GM23338 (cell line): ENCODE data around the gene LRRC47. TPM values are rescaled to one million over a fixed set of nuclear protein-coding genes. Genes with fewer than 3 reads are reported as not detected.

ENCODE experiments used
- EZH2 ChIP-seq: fragments of 200-600 bp; sonication (generic); IDR thresholded peaks from one replicate; pipeline ENCODE4 v1.8.0; 2017; ENCODE audit warnings: antibody characterized with exemption, mild to moderate bottlenecking, low read depth; ENCODE audit not compliant: unreplicated experiment
- NANOG ChIP-seq: IDR thresholded peaks from 2 replicates; pipeline ENCODE4 v1.6.1; 2016; ENCODE audit warnings: antibody characterized with exemption, borderline replicate concordance
- POLR2AphosphoS5 ChIP-seq: IDR thresholded peaks from 2 replicates; pipeline ENCODE4 v1.6.1; 2016; ENCODE audit warnings: antibody characterized with exemption, low read depth
- ZNF114 ChIP-seq: fragments of 250-450 bp; sonication (Bioruptor Pico); IDR thresholded peaks from 2 replicates; pipeline ENCODE4 v1.5.0; 2020; ENCODE audit warnings: mild to moderate bottlenecking, moderate library complexity
- polyA plus RNA-seq: library from polyadenylated mRNA; unstranded; fragments of >200 nt; fragmentation: Nextera tagmentation; extraction: Ambion mirVana; gene quantifications from 2 replicates; pipeline ENCODE4 v1.2.1, GENCODE V29; 2016
- small RNA-seq: library from RNA; depleted of rRNA; stranded (forward); fragments of <200 nt; gene quantifications from one replicate; pipeline ENCODE3, GENCODE V24; 2014; ENCODE audit warnings: low replicate concordance
- total RNA-seq: library from RNA; depleted of rRNA; stranded (reverse); fragments of >200 nt; shearing (Covaris generic); gene quantifications from 2 replicates; pipeline ENCODE4 v1.2.3, GENCODE V29; 2014; rRNA removed
- TF ChIP-seq, protein P1 (sequence below): fragments of 250-450 bp; sonication (Bioruptor Pico); IDR thresholded peaks from 2 replicates; pipeline ENCODE4 v1.5.0; 2020; ENCODE audit warnings: mild to moderate bottlenecking, moderate library complexity

Gene LRRC47
- total and polyA plus RNA-seq, 2 experiments from 2014 or later = 15.8 to 76.8 TPM

- TF ChIP-seq, protein P1, sequence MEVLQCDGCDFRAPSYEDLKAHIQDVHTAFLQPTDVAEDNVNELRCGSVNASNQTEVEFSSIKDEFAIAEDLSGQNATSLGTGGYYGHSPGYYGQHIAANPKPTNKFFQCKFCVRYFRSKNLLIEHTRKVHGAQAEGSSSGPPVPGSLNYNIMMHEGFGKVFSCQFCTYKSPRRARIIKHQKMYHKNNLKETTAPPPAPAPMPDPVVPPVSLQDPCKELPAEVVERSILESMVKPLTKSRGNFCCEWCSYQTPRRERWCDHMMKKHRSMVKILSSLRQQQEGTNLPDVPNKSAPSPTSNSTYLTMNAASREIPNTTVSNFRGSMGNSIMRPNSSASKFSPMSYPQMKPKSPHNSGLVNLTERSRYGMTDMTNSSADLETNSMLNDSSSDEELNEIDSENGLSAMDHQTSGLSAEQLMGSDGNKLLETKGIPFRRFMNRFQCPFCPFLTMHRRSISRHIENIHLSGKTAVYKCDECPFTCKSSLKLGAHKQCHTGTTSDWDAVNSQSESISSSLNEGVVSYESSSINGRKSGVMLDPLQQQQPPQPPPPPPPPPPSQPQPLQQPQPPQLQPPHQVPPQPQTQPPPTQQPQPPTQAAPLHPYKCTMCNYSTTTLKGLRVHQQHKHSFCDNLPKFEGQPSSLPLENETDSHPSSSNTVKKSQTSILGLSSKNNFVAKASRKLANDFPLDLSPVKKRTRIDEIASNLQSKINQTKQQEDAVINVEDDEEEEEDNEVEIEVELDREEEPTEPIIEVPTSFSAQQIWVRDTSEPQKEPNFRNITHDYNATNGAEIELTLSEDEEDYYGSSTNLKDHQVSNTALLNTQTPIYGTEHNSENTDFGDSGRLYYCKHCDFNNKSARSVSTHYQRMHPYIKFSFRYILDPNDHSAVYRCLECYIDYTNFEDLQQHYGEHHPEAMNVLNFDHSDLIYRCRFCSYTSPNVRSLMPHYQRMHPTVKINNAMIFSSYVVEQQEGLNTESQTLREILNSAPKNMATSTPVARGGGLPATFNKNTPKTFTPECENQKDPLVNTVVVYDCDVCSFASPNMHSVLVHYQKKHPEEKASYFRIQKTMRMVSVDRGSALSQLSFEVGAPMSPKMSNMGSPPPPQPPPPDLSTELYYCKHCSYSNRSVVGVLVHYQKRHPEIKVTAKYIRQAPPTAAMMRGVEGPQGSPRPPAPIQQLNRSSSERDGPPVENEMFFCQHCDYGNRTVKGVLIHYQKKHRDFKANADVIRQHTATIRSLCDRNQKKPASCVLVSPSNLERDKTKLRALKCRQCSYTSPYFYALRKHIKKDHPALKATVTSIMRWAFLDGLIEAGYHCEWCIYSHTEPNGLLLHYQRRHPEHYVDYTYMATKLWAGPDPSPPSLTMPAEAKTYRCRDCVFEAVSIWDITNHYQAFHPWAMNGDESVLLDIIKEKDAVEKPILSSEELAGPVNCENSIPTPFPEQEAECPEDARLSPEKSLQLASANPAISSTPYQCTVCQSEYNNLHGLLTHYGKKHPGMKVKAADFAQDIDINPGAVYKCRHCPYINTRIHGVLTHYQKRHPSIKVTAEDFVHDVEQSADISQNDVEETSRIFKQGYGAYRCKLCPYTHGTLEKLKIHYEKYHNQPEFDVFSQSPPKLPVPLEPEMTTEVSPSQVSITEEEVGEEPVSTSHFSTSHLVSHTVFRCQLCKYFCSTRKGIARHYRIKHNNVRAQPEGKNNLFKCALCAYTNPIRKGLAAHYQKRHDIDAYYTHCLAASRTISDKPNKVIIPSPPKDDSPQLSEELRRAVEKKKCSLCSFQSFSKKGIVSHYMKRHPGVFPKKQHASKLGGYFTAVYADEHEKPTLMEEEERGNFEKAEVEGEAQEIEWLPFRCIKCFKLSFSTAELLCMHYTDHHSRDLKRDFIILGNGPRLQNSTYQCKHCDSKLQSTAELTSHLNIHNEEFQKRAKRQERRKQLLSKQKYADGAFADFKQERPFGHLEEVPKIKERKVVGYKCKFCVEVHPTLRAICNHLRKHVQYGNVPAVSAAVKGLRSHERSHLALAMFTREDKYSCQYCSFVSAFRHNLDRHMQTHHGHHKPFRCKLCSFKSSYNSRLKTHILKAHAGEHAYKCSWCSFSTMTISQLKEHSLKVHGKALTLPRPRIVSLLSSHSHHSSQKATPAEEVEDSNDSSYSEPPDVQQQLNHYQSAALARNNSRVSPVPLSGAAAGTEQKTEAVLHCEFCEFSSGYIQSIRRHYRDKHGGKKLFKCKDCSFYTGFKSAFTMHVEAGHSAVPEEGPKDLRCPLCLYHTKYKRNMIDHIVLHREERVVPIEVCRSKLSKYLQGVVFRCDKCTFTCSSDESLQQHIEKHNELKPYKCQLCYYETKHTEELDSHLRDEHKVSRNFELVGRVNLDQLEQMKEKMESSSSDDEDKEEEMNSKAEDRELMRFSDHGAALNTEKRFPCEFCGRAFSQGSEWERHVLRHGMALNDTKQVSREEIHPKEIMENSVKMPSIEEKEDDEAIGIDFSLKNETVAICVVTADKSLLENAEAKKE (CRISPR knock-in tag) = no peak
- TF ChIP-seq EZH2 = no peak
- TF ChIP-seq POLR2AphosphoS5 = no peak
- TF ChIP-seq ZNF114 = no peak
- TF ChIP-seq NANOG = no peak
Observed at GRCh38 chr1:3729594-3730542, 66.4 kb downstream of the LRRC47 start (continued).

Small RNA genes lying within 50 kb of the gene (small RNA-seq; reads per million reads assigned to genes)
- gene RF02197 = not detected
- gene RN7SL574P = not detected

Other genes with a start within 250 kb of the LRRC47 start
- gene MEGF6, start 185.0 kb downstream of the LRRC47 start, total RNA-seq = 15.4 and 21.4 TPM in 2 replicates
- gene MEGF6, start 185.0 kb downstream of the LRRC47 start, polyA plus RNA-seq = 4.0 and 4.7 TPM in 2 replicates
- 20.3 and 24.4 TPM in 2 replicates for gene TPRG1L, start 171.5 kb downstream of the LRRC47 start, total RNA-seq
- gene TPRG1L, start 171.5 kb downstream of the LRRC47 start, polyA plus RNA-seq = 6.2 and 6.6 TPM in 2 replicates
- 40.8 and 43.3 TPM in 2 replicates for gene WRAP73, start 146.4 kb downstream of the LRRC47 start, total RNA-seq
- gene WRAP73, start 146.4 kb downstream of the LRRC47 start, polyA plus RNA-seq = 22.6 and 24.4 TPM in 2 replicates
- gene TP73, start 144.0 kb downstream of the LRRC47 start, total RNA-seq = 1.8 and 3.4 TPM in 2 replicates
- gene TP73, start 144.0 kb downstream of the LRRC47 start, polyA plus RNA-seq = 1.4 and 1.8 TPM in 2 replicates
- 0.45 TPM in 1 of 2 replicates, not detected in the other for gene CCDC27, start 44.0 kb downstream of the LRRC47 start, total RNA-seq
- 0.18 TPM in 1 of 2 replicates, not detected in the other for gene CCDC27, start 44.0 kb downstream of the LRRC47 start, polyA plus RNA-seq
- gene SMIM1, start 23.7 kb downstream of the LRRC47 start, total RNA-seq = 3.2 TPM in 1 of 2 replicates, not detected in the other
- 7.2 and 12.0 TPM in 2 replicates for gene SMIM1, start 23.7 kb downstream of the LRRC47 start, polyA plus RNA-seq
- gene CEP104, start 60.7 kb upstream of the LRRC47 start, total RNA-seq = 17.7 and 32.2 TPM in 2 replicates
- 20.5 and 21.1 TPM in 2 replicates for gene CEP104, start 60.7 kb upstream of the LRRC47 start, polyA plus RNA-seq
- gene DFFB, start 61.0 kb upstream of the LRRC47 start, total RNA-seq = 12.6 and 18.1 TPM in 2 replicates
- 4.4 and 6.5 TPM in 2 replicates for gene DFFB, start 61.0 kb upstream of the LRRC47 start, polyA plus RNA-seq
- gene C1orf174, start 103.8 kb upstream of the LRRC47 start, total RNA-seq = 28.7 and 30.8 TPM in 2 replicates
- 26.3 and 28.5 TPM in 2 replicates for gene C1orf174, start 103.8 kb upstream of the LRRC47 start, polyA plus RNA-seq